CD14-positive monocyte (primary cell): ENCODE results near the gene CELF1. TPM values are rescaled to one million over a fixed set of nuclear protein-coding genes. Genes with fewer than 3 reads are reported as not detected.

Experiments used
- DNase-seq, 3 donors: peaks; one replicate each; pipeline ENCODE4 v3.0.0-alpha.2; 2011 to 2022
- H2AFZ ChIP-seq: 2 replicates; pipeline ENCODE4 v1.6.0; 2012; ENCODE audit warnings: mild to moderate bottlenecking, low read depth, low read length, inconsistent platforms; ENCODE audit not compliant: insufficient read depth, poor library complexity, severe bottlenecking
- H3K27ac ChIP-seq, 2 donors: 1 replicate in 1 of 2; 2 replicates in 1 of 2; pipeline ENCODE4 v1.5.1; 2012 to 2013; ENCODE audit warnings: low read length in 2 of 2, control low read depth in 1 of 2, inconsistent platforms in 1 of 2, low read depth in 1 of 2, mild to moderate bottlenecking in 1 of 2
- H3K27me3 ChIP-seq, 2 donors: one replicate each; pipeline versions ENCODE4 v1.6.0 to v1.6.1; 2011 to 2013; ENCODE audit warnings: low read length in 2 of 2; ENCODE audit not compliant: control insufficient read depth in 2 of 2, insufficient read depth in 2 of 2
- H3K36me3 ChIP-seq, 2 donors: replicated peaks in 1 of 2; 1 replicate in 1 of 2; 2 replicates in 1 of 2; pipeline versions ENCODE4 v1.5.1 to v1.6.1; 2012 to 2013; ENCODE audit warnings: low read length in 2 of 2, control low read depth in 1 of 2, inconsistent platforms in 1 of 2, mild to moderate bottlenecking in 1 of 2; ENCODE audit not compliant: insufficient read depth in 2 of 2, control insufficient read depth in 1 of 2
- H3K4me1 ChIP-seq, 2 donors: 1 replicate in 1 of 2; 2 replicates in 1 of 2; pipeline versions ENCODE4 v1.5.1 to v1.6.1; 2012 to 2013; ENCODE audit warnings: low read length in 2 of 2, control low read depth in 1 of 2, inconsistent platforms in 1 of 2, mild to moderate bottlenecking in 1 of 2, moderate library complexity in 1 of 2; ENCODE audit not compliant: insufficient read depth in 2 of 2, control insufficient read depth in 1 of 2
- H3K4me2 ChIP-seq: replicated peaks from 2 replicates; pipeline ENCODE3; 2012; ENCODE audit warnings: low read length, moderate library complexity, mild to moderate bottlenecking; ENCODE audit not compliant: poor library complexity, severe bottlenecking; ENCODE audit errors: extremely low read depth
- H3K4me3 ChIP-seq, 3 experiments: fragments of 200-600 bp in 1 of 3; sonication (generic) in 1 of 3; replicated peaks in 1 of 3; 1 replicate in 2 of 3; 2 replicates in 1 of 3; pipeline ENCODE4 v1.5.1; 2011 to 2013; ENCODE audit warnings: low read length in 3 of 3, mild to moderate bottlenecking in 3 of 3, control low read depth in 2 of 3, low read depth in 2 of 3, inconsistent platforms in 1 of 3, moderate library complexity in 1 of 3
- H3K79me2 ChIP-seq: 2 replicates; pipeline ENCODE4 v1.6.0; 2012; ENCODE audit warnings: mild to moderate bottlenecking, control low read depth, inconsistent platforms, low read length, moderate library complexity; ENCODE audit not compliant: insufficient read depth
- H3K9ac ChIP-seq: 2 replicates; pipeline ENCODE4 v1.6.0; 2017; ENCODE audit warnings: low read length, mild to moderate bottlenecking; ENCODE audit not compliant: insufficient read depth, poor library complexity, severe bottlenecking
- H3K9me3 ChIP-seq, 2 donors: replicated peaks in 1 of 2; 1 replicate in 1 of 2; 2 replicates in 1 of 2; pipeline versions ENCODE4 v1.5.1 to v1.6.1; 2012 to 2013; ENCODE audit warnings: low read length in 2 of 2, control low read depth in 1 of 2; ENCODE audit not compliant: control insufficient read depth in 1 of 2, insufficient read depth in 1 of 2
- H4K20me1 ChIP-seq: 2 replicates; pipeline ENCODE4 v1.6.0; 2012; ENCODE audit warnings: mild to moderate bottlenecking, low read length, control low read depth, moderate library complexity; ENCODE audit not compliant: insufficient read depth
- H3K27ac Mint-ChIP-seq, 7 donors: one replicate each; pipeline ENCODE4 v1.8.0; 2020; ENCODE audit warnings: mild to moderate bottlenecking in 7 of 7, mixed read lengths in 7 of 7, moderate library complexity in 6 of 7, inconsistent platforms in 2 of 7
- H3K27me3 Mint-ChIP-seq, 3 donors: one replicate each; pipeline ENCODE4 v1.8.0; 2021 to 2022; ENCODE audit warnings: low read depth in 3 of 3, mild to moderate bottlenecking in 3 of 3, mixed read lengths in 3 of 3, moderate library complexity in 3 of 3, inconsistent platforms in 1 of 3
- H3K36me3 Mint-ChIP-seq, 2 donors: one replicate each; pipeline ENCODE4 v1.8.0; 2020; ENCODE audit warnings: mixed read lengths in 2 of 2, inconsistent platforms in 1 of 2, mild to moderate bottlenecking in 1 of 2
- H3K4me1 Mint-ChIP-seq: one replicate; pipeline ENCODE4 v1.8.0; 2020; ENCODE audit warnings: mild to moderate bottlenecking, mixed read lengths
- H3K4me3 Mint-ChIP-seq, 2 donors: one replicate each; pipeline ENCODE4 v1.8.0; 2020; ENCODE audit warnings: mild to moderate bottlenecking in 2 of 2, mixed read lengths in 2 of 2, moderate library complexity in 1 of 2
- H3K9me3 Mint-ChIP-seq, 7 donors: one replicate each; pipeline ENCODE4 v1.8.0; 2020 to 2022; ENCODE audit warnings: mixed read lengths in 7 of 7, mild to moderate bottlenecking in 6 of 7, moderate library complexity in 6 of 7, inconsistent platforms in 2 of 7
- CTCF ChIP-seq: fragments of 200-600 bp; IDR thresholded peaks from one replicate; pipeline ENCODE4 v1.8.0; 2022; ENCODE audit warnings: antibody characterized with exemption, mild to moderate bottlenecking
- WGBS: methylation state at CpG from one replicate; pipeline ENCODE4 v1.1.5; 2013; ENCODE audit warnings: missing lambda C conversion rate; ENCODE audit not compliant: insufficient coverage; 5-methylcytosine and 5-hydroxymethylcytosine counted together
- intact Hi-C, 2 donors: fragments of 100-400 bp; cut with micrococcal nuclease; formaldehyde crosslinking; loops; one replicate each; pipeline versions ENCODE4 v1.15.0 to v1.15.1; 2023
- polyA plus RNA-seq, 3 donors: library from polyadenylated mRNA; depleted of rRNA in 1 of 3; unstranded in 2 of 3; stranded (reverse) in 1 of 3; fragments of 300-500 nt in 2 of 3; fragments of >200 nt in 1 of 3; fragmentation: Illumina TruSeq in 2 of 3; gene quantifications; 1 replicate in 2 of 3; 2 replicates in 1 of 3; pipeline ENCODE4 v1.2.3, GENCODE V29; 2012 to 2021

CELF1 gene
- polyA plus RNA-seq, 3 donors: 27.2 to 117 (median 39.9) TPM

DNA sequence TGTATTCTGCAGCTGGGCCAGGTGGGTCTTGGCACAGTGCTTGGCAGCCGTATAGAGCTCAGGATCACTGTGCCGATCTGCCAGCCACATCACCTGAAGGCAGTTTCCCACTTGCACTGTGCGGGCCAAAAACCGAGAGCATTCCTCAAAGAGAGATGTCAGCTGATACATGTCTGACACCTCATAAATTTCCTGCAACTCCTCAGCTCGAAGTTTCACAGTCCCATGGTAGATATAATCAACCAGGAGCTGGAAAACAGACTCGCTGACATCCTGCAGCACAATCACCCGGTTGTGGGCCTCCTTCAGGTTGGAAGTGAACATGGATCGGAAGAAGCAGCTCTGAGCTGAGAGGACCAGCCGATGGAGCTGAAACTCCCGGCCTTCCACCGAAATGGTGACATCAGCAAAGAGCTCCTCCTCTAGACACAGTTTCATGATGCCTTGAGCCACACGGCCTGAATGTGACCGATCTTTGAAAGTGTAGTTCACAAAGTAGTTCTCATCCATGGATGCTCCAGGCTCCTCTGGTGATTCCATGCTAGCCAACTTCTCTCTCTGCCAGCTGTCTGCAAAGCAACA is 24.6 kb upstream of the CELF1 start:
- Histone ChIP-seq H3K79me2 (peaks cover 68% of the 10 kb centered on the region), H3K9ac (no peak overlapping the region), H3K36me3 (peaks cover 48 to 61% of the 10 kb centered on the region in 2 donors), H2AFZ (no peak overlapping the region), H3K9me3 (no peaks in the 10 kb centered on the region), H3K4me3 (peak overlapping the region in 1 of 3 experiments; percentile 87), H4K20me1 (peaks cover 5% of the 10 kb centered on the region), H3K4me2 (no peak overlapping the region), H3K27ac (peak overlapping the region in 1 of 2 donors; percentile 89), H3K27me3 (no peaks in the 10 kb centered on the region), H3K4me1 (peaks cover 20 to 26% of the 10 kb centered on the region in 2 donors)
- DNase-seq: no peak
- Mint-ChIP-seq H3K9me3 (no peaks in the 10 kb centered on the region), H3K27me3 (no peaks in the 10 kb centered on the region), H3K27ac (peak overlapping the region in 5 of 7 donors; percentile 68 to 99 (median 96)), H3K4me3 (no peak overlapping the region), H3K4me1 (peaks cover 26% of the 10 kb centered on the region), H3K36me3 (peaks cover 50 to 60% of the 10 kb centered on the region in 2 donors)
- intact Hi-C loops: loop anchor here in 1 of 2 donors (5.0 to 10.0 kb wide), 2 partner anchors 150 to 187 kb away; partner anchors contain the start of genes FNBP4 and PSMC3
- 89% methylated on average over 12 of the region's 13 CpGs for WGBS
- TF ChIP-seq CTCF: no peak

DNA sequence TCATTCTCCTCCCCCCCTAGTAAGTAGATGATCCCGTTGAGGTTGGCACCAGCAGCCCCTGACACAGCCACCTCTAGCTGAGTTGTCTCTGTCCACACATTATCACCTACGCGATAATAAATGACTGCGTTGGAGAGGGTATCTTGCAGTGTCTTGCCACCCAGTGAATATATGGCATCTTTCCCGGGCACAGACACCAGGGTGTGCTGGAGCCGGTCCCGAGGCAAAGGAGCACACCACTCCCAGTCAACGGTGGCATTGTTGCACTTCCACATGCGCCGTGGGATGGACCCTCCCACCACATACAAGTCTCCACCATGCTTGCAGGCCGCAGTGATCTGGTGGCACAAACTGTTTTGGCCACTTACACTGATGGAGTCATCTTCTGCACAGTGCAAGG is 20.4 kb upstream of the CELF1 start:
- Mint-ChIP-seq H3K27ac (no peak overlapping the region), H3K4me3 (no peak overlapping the region), H3K27me3 (no peaks in the 10 kb centered on the region), H3K4me1 (peaks cover 13% of the 10 kb centered on the region), H3K36me3 (peaks cover 53 to 67% of the 10 kb centered on the region in 2 donors), H3K9me3 (no peaks in the 10 kb centered on the region)
- intact Hi-C loops: loop anchor here in 1 of 2 donors (10.0 kb wide), 1 partner anchor 191 kb away; the partner anchor contains the start of gene FNBP4
- H4K20me1 ChIP-seq: peaks cover 12% of the 10 kb centered on the region
- peaks cover 6 to 7% of the 10 kb centered on the region in 2 donors for H3K4me1 ChIP-seq
- WGBS: 98% methylated on average over 11 of the region's 11 CpGs
- H3K27me3 ChIP-seq: no peaks in the 10 kb centered on the region
- H3K36me3 ChIP-seq: peaks cover 49 to 69% of the 10 kb centered on the region in 2 donors
- no peak overlapping the region for H2AFZ ChIP-seq
- no peak overlapping the region for H3K4me3 ChIP-seq
- TF ChIP-seq CTCF: no peak
- H3K9me3 ChIP-seq: no peaks in the 10 kb centered on the region
- H3K79me2 ChIP-seq: peaks cover 78% of the 10 kb centered on the region
- no peak overlapping the region for H3K27ac ChIP-seq
- DNase-seq: no peak
- no peak overlapping the region for H3K4me2 ChIP-seq
- H3K9ac ChIP-seq: no peak overlapping the region
